GM10847 (cell line): ENCODE measurements around the gene PON3.

Source experiments
- POLR2A ChIP-seq: IDR thresholded peaks from 2 replicates; pipeline ENCODE4 v1.6.1; 2011; ENCODE audit not compliant: insufficient read length; ENCODE audit errors: extremely low read depth

PON3 gene

DNA sequence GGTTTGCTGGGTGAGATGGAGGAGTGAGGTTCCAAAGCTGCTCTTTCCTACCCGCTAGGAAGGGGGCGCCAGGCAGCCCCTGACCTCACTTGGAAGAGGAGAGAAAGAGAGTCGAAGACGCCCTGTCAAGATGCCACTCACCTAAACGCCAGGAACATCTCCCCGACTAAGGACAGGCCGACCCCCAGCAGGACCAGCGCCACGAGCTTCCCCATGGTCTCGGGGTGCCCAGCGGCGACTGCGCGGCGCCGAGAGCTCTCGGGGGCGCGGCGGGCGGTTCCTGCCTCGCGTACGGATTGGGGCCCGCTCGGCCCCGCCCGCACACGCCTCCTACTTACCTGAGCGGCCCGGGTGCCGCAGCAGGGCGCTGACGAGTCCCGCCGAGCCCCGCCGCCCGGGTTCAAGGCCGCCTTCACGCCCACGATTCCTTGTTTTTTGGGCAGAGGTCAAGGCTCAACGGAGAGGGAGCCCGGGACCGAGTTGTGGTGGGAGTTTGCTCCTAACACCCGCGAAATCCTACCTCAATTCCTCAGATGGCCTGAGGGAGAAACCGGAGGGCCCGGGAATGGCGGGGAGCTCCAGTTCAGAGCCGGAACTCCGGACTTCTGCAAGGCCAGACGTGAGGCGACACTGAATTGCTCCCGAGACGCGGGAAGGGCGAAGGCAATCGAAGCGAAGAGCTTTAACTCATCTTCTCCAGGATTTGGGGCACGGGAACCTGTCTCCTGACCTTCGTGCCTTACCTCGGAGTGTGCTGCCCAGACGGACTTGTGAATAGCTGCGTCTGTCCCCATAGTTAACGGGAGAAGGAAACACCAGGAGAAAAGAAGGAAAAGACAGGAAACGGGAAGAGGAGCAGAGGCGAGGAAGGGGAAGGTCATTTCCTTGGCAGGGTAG lies at the start of gene PON3:
Gene PON3, minus strand, starts transcription at position 240 of the 897 bp plus-strand sequence. Its CDS starts 25 bp downstream, at position 215.
- no peak for TF ChIP-seq POLR2A

- no peak for TF ChIP-seq POLR2A
Measured at GRCh38 chr7:95444796-95445195, 48.6 kb upstream of the PON3 start.

DNA sequence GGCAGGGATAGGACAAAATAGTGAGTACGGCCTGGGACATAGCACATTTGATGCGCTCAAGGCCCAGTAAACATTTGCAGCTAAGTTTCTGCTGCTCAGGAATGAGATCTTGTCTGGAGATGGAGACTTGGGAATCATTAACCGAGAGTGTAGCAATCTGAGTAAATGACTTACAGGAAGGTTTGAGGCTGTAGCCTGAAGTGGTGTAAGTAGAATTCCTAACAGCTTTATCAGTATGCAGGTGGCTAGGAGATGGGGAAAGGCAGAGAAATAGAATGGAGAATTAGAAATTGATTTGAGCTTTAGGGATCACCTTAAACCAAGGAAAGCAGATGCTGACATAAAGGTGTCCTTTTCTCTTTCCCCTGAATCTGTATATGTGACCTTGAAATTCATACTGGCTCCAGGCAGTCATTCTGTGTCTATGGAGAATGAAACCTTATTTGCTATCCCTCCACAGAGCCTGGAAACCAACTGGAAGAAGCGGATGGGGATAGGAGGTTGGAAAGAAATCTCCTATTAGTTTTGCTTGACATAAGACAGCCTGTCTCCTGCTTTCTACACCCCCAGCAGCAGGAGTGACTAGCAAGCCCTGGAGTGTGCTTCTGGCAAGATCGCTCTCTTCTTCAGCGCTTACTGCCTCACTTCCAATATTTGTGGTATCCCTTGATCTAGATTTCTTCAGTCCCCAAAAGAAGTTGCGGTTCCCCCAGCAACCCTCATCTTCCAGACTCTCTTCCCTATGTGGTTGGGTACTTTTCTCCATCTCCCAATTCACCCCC lies 45.1 kb upstream of the PON3 start:
- TF ChIP-seq POLR2A: no peak

DNA sequence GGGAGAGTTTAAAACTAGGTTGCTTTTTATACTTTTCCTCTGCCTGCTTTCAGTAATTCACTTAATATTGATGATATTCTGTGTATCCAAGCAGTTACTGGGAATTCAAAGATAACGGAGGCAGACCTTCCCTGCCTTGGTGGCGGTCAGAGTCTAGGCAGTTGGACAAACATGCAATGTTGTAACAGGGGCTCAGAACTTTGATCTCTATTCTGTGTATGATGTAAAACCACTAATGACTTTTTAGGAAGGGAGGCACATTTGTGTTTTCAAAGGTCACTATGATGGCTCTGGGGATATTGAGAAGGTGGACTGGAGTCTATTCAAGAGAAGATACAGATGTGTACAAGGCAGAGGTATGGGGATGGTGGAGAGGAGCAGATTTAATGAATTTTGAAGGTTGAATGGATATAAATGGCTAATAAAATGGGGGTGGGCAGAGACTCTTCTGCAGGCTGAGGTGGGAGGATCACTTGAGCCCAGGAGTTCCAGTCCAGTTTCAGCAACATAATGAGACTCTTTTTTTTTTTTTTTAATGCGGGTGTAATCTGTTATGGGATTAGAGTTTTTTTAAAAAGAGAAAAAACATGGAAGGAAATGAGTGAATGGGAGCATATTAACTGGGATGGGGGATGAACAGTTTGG lies 44.3 kb upstream of the PON3 start:
- TF ChIP-seq POLR2A: no peak

- no peak for TF ChIP-seq POLR2A
Measured at GRCh38 chr7:95436407-95436806, 40.2 kb upstream of the PON3 start.

DNA sequence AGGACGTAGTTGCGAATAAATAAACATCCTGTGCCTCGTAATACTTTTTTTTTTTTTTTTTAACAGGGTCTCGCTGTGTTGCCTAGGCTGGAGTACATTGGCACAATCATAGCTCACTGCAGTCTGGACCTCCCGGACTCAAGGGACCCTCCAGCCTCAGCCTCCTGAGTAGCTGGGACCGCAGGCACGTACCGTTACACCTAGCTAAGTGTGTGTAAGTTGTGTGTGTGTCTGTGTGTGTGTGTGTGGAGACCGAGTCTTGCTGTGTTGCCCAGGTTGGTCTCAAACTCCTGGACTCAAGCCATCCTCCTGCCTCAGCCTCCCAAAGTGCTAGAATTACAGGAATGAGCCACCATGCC lies 39.2 kb upstream of the PON3 start:
- TF ChIP-seq POLR2A: no peak

- peak; percentile 24 for TF ChIP-seq POLR2A
Measured at GRCh38 chr7:95434557-95435421, 38.6 kb upstream of the PON3 start, which contains the start of gene PON2. Gene PON2 (minus strand): TSS chr7:95435028. CDS start chr7:95434951, 77 bp downstream.

- no peak for TF ChIP-seq POLR2A
Measured at GRCh38 chr7:95433952-95434556, 37.9 kb upstream of the PON3 start.

GRCh38 chr7:95433129-95433528 lies 37.0 kb upstream of the PON3 start:
- no peak for TF ChIP-seq POLR2A

DNA sequence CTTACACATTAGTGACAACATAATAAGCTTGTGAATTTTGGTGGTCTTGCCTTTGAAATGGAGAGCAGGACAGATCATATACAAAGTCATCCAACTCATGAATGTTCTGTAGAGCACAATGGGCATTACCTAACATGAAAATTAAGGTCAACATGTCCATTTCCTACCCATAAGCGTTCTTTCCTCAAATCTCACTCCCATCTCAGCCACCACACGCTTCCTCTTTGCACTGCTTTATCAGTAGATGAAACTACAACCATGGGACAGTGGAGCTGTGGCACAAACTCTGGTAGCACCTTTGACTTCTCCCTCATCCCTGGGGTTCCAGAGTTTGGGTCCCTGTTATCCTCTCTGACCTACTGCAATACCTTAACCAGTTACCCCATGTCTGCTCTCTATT lies 36.4 kb upstream of the PON3 start:
- no peak for TF ChIP-seq POLR2A

GRCh38 chr7:95430864-95431263 lies 34.7 kb upstream of the PON3 start:
- TF ChIP-seq POLR2A: no peak

DNA sequence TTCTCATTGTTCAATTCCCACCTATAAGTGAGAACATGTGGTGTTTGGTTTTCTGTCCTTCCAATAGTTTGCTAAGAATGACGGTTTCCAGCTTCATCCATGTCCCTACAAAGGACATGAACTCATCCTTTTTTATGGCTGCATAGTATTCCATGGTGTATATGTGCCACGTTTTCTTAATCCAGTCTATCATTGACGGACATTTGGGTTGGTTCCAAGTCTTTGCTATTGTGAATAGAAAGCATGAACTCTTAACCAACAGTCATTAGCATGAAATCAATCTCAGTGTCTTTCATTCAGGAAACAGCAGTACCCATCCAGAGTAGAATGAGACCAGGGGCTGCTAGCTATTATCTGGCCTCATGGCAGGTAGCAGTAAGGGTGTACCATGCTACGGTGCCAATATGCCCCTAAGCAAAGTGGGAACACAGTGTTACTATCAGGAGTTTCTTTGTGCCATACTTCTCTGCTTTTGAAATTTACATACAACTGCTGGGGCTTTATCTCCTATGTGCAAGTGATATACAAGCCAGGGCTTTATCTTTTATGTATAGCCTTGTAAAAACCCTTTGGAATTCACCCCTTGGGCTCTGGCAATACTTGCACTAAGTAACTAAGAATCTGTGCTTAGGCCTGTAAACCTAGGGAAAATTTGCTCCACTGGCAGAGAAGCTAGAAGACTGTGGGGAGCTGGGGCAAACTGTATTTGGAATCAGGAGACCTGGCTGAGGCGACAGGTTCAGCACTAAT lies 33.2 kb upstream of the PON3 start:
- TF ChIP-seq POLR2A: no peak

- TF ChIP-seq POLR2A: no peak
Measured at GRCh38 chr7:95427914-95428516, 31.8 kb upstream of the PON3 start.
